SJSA1 (cell line): ENCODE measurements around the gene NUCB2. TPM values are rescaled to one million over a fixed set of nuclear protein-coding genes. Genes with fewer than 3 reads are reported as not detected.

Source experiments
- DNase-seq, 2 experiments: peaks; one replicate each; pipeline ENCODE4 v3.0.0-alpha.2; 2015 to 2020; ENCODE audit warnings: low spot score in 2 of 2, low read depth in 1 of 2
- H3K27ac ChIP-seq: fragments of 250-450 bp; sonication (Bioruptor Pico); 2 replicates; pipeline ENCODE4 v1.5.1; 2020; ENCODE audit warnings: mild to moderate bottlenecking, moderate library complexity
- H3K27me3 ChIP-seq: fragments of 250-450 bp; sonication (Bioruptor Pico); replicated peaks from 2 replicates; pipeline ENCODE4 v1.5.1; 2020; ENCODE audit warnings: mild to moderate bottlenecking, moderate library complexity
- H3K36me3 ChIP-seq: fragments of 250-450 bp; sonication (Bioruptor Pico); 2 replicates; pipeline ENCODE4 v1.5.1; 2020; ENCODE audit warnings: mild to moderate bottlenecking
- H3K4me1 ChIP-seq: fragments of 250-450 bp; sonication (Bioruptor Pico); replicated peaks from 2 replicates; pipeline ENCODE4 v1.6.1; 2021; ENCODE audit warnings: mild to moderate bottlenecking
- H3K4me3 ChIP-seq: fragments of 250-450 bp; sonication (Bioruptor Pico); 2 replicates; pipeline ENCODE4 v1.5.1; 2020; ENCODE audit warnings: mild to moderate bottlenecking
- H3K9me3 ChIP-seq: fragments of 250-450 bp; sonication (Bioruptor Pico); replicated peaks from 2 replicates; pipeline ENCODE4 v1.5.1; 2020; ENCODE audit warnings: mild to moderate bottlenecking
- total RNA-seq: library from RNA; depleted of rRNA; stranded (reverse); fragments of >200 nt; shearing (Covaris generic); gene quantifications from 2 replicates; pipeline ENCODE4 v1.2.3, GENCODE V29; 2014; rRNA removed

Gene NUCB2
- total RNA-seq, 1 experiment from 2014 or later, result 129 TPM

GRCh38 chr11:17366495-17366894, 90.0 kb downstream of the NUCB2 start:
- no peak overlapping the region for H3K4me3 ChIP-seq

DNA sequence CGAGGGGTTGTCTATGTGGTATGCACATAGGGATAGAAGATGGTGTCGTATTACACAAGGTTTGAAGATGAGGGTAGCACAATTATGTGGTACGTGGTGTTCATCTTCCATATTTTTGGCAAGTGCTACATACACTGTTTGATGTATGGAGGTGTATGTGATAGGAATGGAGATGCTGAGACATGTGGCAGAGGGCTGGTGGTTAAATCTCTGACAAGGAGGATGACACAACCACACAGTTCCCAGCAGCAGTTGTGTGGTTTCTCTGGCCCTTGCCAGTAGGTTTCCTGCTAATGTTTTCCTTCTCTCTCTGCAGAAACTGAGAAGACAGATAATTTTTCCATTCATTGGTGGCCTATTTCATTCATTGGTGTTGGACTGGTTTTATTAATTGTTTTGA, 92.0 kb downstream of the NUCB2 start:
- Histone ChIP-seq H3K4me1 (no peaks in the 10 kb centered on the region), H3K9me3 (peaks cover 41% of the 10 kb centered on the region), H3K27ac (no peak overlapping the region), H3K36me3 (0 out of 2 replicates have a peak, but pooled peaks cover 3% of the 10 kb centered on the region), H3K4me3 (no peak overlapping the region), H3K27me3 (no peaks in the 10 kb centered on the region)
- no peak for DNase-seq

More at GRCh38 chr11:17366495-17366894, 90.0 kb downstream of the NUCB2 start:
- Histone ChIP-seq H3K27ac (no peak overlapping the region), H3K9me3 (peaks cover 27% of the 10 kb centered on the region), H3K27me3 (no peaks in the 10 kb centered on the region), H3K4me1 (no peaks in the 10 kb centered on the region), H3K36me3 (0 out of 2 replicates have a peak, but pooled peaks cover 3% of the 10 kb centered on the region)
- DNase-seq, result no peak

- no peaks in the 10 kb centered on the region for H3K27me3 ChIP-seq
- 0 out of 2 replicates have a peak, but pooled peaks cover 3% of the 10 kb centered on the region for H3K36me3 ChIP-seq
- no peaks in the 10 kb centered on the region for H3K4me1 ChIP-seq
- H3K27ac ChIP-seq, result no peak overlapping the region
- no peak for DNase-seq
- H3K4me3 ChIP-seq, result no peak overlapping the region
- H3K9me3 ChIP-seq, result peaks cover 44% of the 10 kb centered on the region
Observed at GRCh38 chr11:17369094-17369493, 92.6 kb downstream of the NUCB2 start.

DNA sequence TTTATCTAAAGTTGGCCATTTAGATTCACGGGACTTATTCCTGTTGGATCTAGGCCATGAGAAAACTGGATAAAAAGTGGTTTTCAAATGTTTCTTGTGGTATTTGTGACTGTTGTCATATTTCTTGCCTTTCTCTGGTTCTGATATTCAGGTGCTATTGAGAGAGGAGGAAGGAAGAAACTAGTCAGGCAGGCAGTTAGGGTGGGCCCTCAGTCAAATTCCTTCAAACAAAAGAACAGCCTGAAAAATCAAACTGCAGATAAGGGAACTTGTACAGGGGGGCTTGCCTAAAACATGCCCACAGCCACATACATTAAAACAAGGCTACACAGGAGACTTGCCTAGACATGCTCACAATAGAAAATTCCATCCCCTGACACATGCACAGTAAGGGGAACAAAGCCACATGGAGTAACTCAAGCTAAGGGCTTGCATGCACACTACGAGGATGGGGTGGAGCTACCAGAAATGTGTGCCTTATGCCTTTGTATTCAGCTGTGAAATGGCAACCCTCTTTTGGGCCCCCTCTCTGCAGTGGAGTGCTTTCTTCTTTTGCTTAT, 93.2 kb downstream of the NUCB2 start:
- Histone ChIP-seq H3K4me3 (no peak overlapping the region), H3K27ac (no peak overlapping the region), H3K36me3 (0 out of 2 replicates have a peak, but pooled peaks cover 3% of the 10 kb centered on the region), H3K27me3 (no peaks in the 10 kb centered on the region), H3K9me3 (peaks cover 46% of the 10 kb centered on the region), H3K4me1 (no peaks in the 10 kb centered on the region)
- no peak for DNase-seq

GRCh38 chr11:17371614-17372013, 95.1 kb downstream of the NUCB2 start:
- Histone ChIP-seq H3K9me3 (peaks cover 46% of the 10 kb centered on the region), H3K36me3 (0 out of 2 replicates have a peak, but pooled peaks cover 3% of the 10 kb centered on the region), H3K4me1 (no peaks in the 10 kb centered on the region), H3K27me3 (no peaks in the 10 kb centered on the region), H3K4me3 (no peak overlapping the region), H3K27ac (no peak overlapping the region)
- no peak for DNase-seq

DNA sequence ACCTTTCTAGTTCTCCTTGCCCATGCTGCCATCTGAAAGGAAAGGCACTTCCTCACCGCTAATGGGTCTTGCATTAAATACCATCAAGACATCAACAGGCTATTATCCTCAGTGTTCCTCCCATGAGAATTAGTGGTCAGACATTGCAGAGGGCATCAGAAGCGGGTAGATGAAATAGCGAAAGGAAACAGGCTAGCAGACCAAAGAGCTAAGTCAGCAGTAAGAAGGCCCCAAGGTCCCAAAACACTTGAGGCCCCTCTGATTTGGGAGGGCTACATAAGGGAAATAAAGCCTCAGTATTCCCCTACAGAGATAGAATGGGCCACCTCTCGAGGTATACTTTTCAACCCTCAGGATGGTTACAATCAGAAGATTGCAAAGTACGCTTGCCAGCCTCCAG, 99.0 kb downstream of the NUCB2 start:
- Histone ChIP-seq H3K4me1 (no peaks in the 10 kb centered on the region), H3K27ac (no peak overlapping the region), H3K9me3 (peaks cover 29% of the 10 kb centered on the region), H3K27me3 (no peaks in the 10 kb centered on the region), H3K36me3 (0 out of 2 replicates have a peak, but pooled peaks cover 3% of the 10 kb centered on the region), H3K4me3 (no peak overlapping the region)
- DNase-seq, result no peak

- peaks cover 19% of the 10 kb centered on the region for H3K9me3 ChIP-seq
- no peak overlapping the region for H3K4me3 ChIP-seq
- no peak for DNase-seq
- H3K4me1 ChIP-seq, result no peaks in the 10 kb centered on the region
- H3K27me3 ChIP-seq, result no peaks in the 10 kb centered on the region
- no peaks in the 10 kb centered on the region for H3K36me3 ChIP-seq
- H3K27ac ChIP-seq, result no peak overlapping the region
Observed at GRCh38 chr11:17376493-17376892, 100.0 kb downstream of the NUCB2 start.

DNA sequence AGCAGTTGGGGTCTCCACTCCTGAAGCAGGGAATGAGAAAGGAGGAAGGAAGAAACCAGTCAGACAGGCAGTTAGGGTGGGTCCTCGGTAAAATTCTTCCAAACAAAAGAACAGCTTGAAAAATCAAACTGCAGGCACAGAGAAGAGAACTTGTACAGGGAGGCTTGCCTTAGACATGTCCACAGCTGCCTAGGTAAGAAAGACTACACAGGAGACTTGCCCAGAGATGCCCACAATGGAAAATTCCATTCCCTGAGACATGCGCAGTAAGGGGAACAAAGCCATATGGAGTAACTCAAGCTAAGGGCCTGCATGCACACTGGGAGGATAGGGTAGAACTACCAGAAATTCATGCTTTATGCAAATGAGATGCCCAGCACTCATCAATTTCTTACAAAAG, 102.1 kb downstream of the NUCB2 start:
- Histone ChIP-seq H3K27ac (no peak overlapping the region), H3K9me3 (peaks cover 5% of the 10 kb centered on the region), H3K27me3 (no peaks in the 10 kb centered on the region), H3K36me3 (no peaks in the 10 kb centered on the region), H3K4me3 (no peak overlapping the region), H3K4me1 (no peaks in the 10 kb centered on the region)
- no peak for DNase-seq

- Histone ChIP-seq H3K36me3 (no peaks in the 10 kb centered on the region), H3K27ac (no peak overlapping the region), H3K4me3 (no peak overlapping the region), H3K27me3 (no peaks in the 10 kb centered on the region), H3K4me1 (no peaks in the 10 kb centered on the region), H3K9me3 (no peaks in the 10 kb centered on the region; the same call in none of the 2 replicates)
- no peak for DNase-seq
Observed at GRCh38 chr11:17379383-17380180, 103.0 kb downstream of the NUCB2 start.

- Histone ChIP-seq H3K9me3 (no peaks in the 10 kb centered on the region; the same call in 1 of the 2 replicates), H3K4me3 (no peak overlapping the region), H3K27ac (no peak overlapping the region), H3K27me3 (no peaks in the 10 kb centered on the region), H3K4me1 (no peaks in the 10 kb centered on the region), H3K36me3 (no peaks in the 10 kb centered on the region)
- no peak for DNase-seq
Observed at GRCh38 chr11:17381156-17381555, 104.6 kb downstream of the NUCB2 start.

Other genes starting within 250 kb of the NUCB2 start
- 1,373 and 1,546 TPM in 2 replicates for gene RPS13, start 199.1 kb upstream of the NUCB2 start, total RNA-seq
- 35.5 and 105 TPM in 2 replicates for gene PIK3C2A, start 68.8 kb upstream of the NUCB2 start, total RNA-seq
- 0.13 and 1.4 TPM in 2 replicates for gene NCR3LG1, start 75.1 kb downstream of the NUCB2 start, total RNA-seq
- not detected in 2 replicates for gene KCNJ11, start 111.9 kb downstream of the NUCB2 start, total RNA-seq
- gene ABCC8, start 200.1 kb downstream of the NUCB2 start, total RNA-seq, result not detected in 2 replicates